LNCAP (cell line): ENCODE measurements around the gene EMILIN1.
A peak's percentile ranks its signal among the peaks of the same experiment; 100 is the strongest.

ENCODE experiments used
- CTCF ChIP-seq: fragments of 450-650 bp; IDR thresholded peaks from 2 replicates; pipeline ENCODE4 v1.5.1; 2017; ENCODE audit warnings: mild to moderate bottlenecking

Gene EMILIN1

DNA sequence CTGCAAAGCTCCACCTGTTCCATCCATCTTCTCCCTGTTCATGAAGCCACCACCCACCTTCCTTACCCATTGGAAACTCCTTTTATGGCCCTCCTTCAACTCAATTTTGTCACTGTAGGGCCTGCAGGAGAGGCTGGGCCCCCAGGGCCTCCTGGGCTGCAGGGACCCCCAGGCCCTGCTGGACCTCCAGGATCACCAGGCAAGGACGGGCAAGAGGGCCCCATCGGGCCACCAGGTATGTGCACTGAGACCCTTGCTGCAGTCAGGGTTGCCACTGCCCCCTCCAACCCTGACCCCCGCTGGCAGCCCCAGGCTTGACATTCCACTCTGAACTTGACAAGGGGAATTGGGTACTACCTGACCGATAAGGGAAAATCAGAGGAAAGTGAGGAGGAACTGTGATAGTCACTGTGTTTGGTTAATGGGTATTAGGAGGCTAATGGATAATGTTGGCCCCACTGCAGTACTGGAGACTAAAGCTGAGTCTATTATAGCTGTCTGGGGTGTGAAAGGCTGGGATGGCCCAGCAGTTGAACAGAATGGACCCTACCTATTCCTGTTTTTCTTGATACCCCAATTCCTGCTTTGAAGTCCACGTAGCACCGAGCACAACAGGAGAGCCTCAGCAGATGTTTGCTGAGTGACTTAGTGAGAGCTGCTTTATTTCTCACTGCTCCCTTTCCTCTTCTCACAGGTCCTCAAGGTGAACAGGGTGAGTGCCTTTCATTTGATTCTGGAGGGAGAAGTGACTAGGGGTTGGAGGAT is 6.1 kb downstream of the EMILIN1 start:
- TF ChIP-seq CTCF: no peak

DNA sequence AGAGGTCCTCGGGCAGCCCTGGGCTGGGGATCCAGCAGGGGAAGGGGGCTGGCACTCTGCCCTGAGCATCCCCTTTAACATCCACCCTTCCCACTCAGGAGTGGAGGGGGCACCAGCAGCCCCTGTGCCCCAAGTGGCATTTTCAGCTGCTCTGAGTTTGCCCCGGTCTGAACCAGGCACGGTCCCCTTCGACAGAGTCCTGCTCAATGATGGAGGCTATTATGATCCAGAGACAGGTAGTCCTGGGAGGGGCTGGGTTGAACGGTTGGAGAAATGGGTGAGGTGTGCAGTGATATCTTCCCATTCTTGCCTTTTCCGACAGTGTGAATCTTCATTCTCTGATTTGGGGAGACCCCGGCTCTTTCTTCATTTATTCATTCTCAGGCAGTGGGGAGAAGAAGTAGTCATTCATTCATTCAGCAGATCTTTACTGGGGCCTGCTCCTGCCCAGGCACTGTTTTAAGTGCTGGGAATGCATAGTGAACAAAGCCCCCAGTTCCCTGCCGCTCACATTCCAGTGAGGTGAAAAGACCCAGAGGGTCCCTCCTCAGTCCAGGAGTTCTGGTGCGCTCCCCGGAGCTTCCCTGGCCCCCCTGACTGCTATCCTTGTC is 6.8 kb downstream of the EMILIN1 start:
- no peak for TF ChIP-seq CTCF

DNA sequence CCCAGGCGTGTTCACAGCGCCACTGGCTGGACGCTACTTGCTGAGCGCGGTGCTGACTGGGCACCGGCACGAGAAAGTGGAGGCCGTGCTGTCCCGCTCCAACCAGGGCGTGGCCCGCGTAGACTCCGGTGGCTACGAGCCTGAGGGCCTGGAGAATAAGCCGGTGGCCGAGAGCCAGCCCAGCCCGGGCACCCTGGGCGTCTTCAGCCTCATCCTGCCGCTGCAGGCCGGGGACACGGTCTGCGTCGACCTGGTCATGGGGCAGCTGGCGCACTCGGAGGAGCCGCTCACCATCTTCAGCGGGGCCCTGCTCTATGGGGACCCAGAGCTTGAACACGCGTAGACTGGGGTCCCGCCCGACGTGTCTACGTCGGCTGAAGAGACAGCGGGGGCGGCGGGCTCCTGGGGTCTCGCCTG is 7.3 kb downstream of the EMILIN1 start:
- TF ChIP-seq CTCF: peak; percentile 24; the same call in 1 of the 2 replicates

DNA sequence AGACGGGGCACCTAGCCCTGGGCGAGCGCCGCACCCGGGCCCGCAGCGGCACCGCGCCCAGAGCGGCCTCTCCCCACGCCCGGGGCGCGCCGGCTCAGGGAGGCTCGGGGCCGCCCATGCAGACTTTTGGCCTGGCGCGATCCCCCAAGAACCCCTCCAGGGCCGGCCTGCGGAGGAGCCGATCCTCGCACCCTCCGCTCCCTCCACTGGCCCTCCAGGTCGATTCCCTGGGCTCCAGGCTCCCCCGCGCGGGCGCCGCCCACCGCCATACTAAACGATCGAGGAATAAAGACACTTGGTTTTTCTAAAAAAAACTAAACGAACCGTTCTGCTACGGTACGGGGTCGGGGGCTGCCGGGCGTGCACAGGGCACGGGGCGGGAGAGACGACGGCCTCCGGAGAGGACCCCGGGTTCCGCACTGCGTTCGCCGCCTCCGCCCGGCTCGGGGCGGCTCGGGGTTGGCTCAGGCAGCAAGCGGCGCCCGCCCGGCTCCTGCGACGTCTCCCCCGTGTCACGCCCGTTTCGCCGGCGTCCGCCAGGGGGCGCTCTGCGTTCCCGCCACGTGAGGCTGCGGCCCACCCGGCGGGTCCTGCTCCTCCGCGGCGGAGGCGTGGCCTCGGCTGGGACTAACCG is 7.8 kb downstream of the EMILIN1 start:
- TF ChIP-seq CTCF: peak; percentile 76

DNA sequence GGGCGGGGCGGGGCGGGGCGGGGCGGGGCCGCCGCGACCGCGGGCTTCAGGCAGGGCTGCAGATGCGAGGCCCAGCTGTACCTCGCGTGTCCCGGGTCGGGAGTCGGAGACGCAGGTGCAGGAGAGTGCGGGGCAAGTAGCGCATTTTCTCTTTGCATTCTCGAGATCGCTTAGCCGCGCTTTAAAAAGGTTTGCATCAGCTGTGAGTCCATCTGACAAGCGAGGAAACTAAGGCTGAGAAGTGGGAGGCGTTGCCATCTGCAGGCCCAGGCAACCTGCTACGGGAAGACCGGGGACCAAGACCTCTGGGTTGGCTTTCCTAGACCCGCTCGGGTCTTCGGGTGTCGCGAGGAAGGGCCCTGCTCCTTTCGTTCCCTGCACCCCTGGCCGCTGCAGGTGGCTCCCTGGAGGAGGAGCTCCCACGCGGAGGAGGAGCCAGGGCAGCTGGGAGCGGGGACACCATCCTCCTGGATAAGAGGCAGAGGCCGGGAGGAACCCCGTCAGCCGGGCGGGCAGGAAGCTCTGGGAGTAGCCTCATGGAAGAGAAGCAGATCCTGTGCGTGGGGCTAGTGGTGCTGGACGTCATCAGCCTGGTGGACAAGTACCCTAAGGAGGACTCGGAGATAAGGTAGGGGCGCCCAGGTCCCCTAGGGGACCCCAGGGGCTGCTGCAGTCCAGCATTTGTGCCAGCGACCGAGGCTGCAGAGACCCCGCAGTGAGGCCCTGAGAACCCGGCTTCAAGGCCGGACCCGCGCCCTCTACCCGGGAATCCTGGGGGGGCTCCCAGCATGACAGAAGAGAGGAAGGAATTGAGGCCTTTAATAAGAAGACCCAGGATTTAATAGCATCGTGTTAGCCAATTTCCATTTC is 8.5 kb downstream of the EMILIN1 start, which contains the start of gene KHK:
TSS of gene KHK (plus strand) at position 49 of the 870 bp plus-strand sequence. CDS start at position 537, 488 bp downstream.
- no peak for TF ChIP-seq CTCF

GRCh38 chr2:27087823-27088410 is 9.5 kb downstream of the EMILIN1 start:
- TF ChIP-seq CTCF: no peak

DNA sequence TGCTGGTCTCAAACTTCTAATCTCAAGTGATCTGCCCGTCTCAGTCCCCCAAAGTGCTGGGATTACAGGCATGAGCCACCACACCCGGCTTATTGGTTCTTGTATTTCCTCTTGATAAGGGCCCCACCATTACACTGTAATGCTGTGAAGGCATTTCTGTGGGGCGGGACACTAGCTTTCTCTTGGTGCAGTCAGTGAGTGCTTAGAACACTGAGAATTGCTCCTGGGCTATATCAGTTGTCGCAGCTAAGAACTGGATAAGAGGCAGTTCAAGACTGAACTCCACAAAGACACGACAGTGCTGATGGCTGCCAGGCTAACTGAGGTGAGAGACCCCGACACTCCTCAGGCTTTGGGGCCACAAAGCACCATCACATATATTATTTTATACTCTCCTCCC is 10.2 kb downstream of the EMILIN1 start:
- no peak for TF ChIP-seq CTCF
